Measurements from ENCODE around the gene CHD5.

DNA sequence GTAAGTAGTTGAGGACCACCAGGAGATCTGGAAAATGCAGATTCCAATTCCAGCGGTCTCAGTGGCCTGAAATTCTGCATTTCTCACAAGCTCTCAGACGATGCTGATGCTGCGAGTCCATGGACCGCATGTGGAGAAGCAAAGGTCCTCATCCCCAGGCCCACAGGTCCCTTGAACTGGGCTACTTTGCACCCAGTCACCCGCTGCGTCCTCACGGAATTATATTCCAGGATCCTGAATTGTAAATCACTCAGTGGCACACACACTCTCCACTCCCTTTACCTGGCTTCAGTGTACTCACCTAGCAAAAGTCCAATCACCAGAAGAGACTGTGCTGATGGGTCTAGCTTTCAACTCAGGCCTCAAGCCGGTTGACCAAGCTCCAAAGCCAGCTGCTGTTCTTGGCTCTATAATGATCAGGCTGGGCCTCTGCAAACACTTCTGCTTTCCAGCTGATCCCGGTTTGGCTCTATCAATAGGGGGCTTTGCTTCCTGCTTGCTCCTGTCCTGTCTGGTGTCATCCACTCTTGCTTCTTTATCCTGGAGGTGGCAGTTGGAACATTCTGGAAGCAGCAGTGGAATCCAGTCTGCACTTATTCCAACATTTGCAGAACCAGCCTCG is 20.2 kb upstream of the CHD5 start:
- TF ChIP-seq, protein P1, sequence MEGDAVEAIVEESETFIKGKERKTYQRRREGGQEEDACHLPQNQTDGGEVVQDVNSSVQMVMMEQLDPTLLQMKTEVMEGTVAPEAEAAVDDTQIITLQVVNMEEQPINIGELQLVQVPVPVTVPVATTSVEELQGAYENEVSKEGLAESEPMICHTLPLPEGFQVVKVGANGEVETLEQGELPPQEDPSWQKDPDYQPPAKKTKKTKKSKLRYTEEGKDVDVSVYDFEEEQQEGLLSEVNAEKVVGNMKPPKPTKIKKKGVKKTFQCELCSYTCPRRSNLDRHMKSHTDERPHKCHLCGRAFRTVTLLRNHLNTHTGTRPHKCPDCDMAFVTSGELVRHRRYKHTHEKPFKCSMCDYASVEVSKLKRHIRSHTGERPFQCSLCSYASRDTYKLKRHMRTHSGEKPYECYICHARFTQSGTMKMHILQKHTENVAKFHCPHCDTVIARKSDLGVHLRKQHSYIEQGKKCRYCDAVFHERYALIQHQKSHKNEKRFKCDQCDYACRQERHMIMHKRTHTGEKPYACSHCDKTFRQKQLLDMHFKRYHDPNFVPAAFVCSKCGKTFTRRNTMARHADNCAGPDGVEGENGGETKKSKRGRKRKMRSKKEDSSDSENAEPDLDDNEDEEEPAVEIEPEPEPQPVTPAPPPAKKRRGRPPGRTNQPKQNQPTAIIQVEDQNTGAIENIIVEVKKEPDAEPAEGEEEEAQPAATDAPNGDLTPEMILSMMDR (IDR thresholded peaks at IDR 0.05), result no peak
- TF ChIP-seq ZFX (IDR thresholded peaks at IDR 0.05; ENCODE audit: borderline replicate concordance), result no peak
